MCF 10A (cell line): ENCODE measurements around the gene KCNT2. TPM values are rescaled to one million over a fixed set of nuclear protein-coding genes. Genes with fewer than 3 reads are reported as not detected.

Experiments used
- BruUV-seq: library from RNA; stranded (reverse); fragments of 400-500 nt; replicated peaks from 2 replicates; lab custom pipeline; 2021; lab: Mats Ljungman, UMichigan
- CTCF ChIA-PET: fragments of 300-600 bp; sonication (Branson Sonifier 250); formaldehyde crosslinking; extraction: SDS; loops from one replicate; lab custom pipeline; 2021; ENCODE audit warnings: antibody characterized with exemption, inconsistent platforms; lab: Yijun Ruan, JAX
- POLR2A ChIA-PET: fragments of 300-600, 350-650 bp; sonication (Branson Sonifier 250); formaldehyde crosslinking; extraction: SDS; loops from one replicate; lab custom pipeline; 2020; ENCODE audit warnings: antibody characterized with exemption, inconsistent platforms; lab: Yijun Ruan, JAX
- DNase-seq: peaks from one replicate; pipeline ENCODE4 v3.0.0-alpha.2; 2018; ENCODE audit not compliant: unreplicated experiment
- H3K27ac Mint-ChIP-seq: one replicate; pipeline ENCODE4 v1.8.0; 2022; ENCODE audit warnings: mild to moderate bottlenecking, low read depth, mixed read lengths; ENCODE audit not compliant: unreplicated experiment
- H3K27me3 Mint-ChIP-seq: one replicate; pipeline ENCODE4 v1.8.0; 2022; ENCODE audit warnings: mixed read lengths; ENCODE audit not compliant: insufficient read depth, unreplicated experiment
- H3K36me3 Mint-ChIP-seq: one replicate; pipeline ENCODE4 v1.8.0; 2022; ENCODE audit warnings: mild to moderate bottlenecking, moderate library complexity, mixed read lengths; ENCODE audit not compliant: insufficient read depth, unreplicated experiment
- H3K4me1 Mint-ChIP-seq: one replicate; pipeline ENCODE4 v1.8.0; 2022; ENCODE audit warnings: mixed read lengths; ENCODE audit not compliant: insufficient read depth, unreplicated experiment
- H3K4me3 Mint-ChIP-seq: one replicate; pipeline ENCODE4 v1.8.0; 2022; ENCODE audit warnings: mild to moderate bottlenecking, moderate library complexity, mixed read lengths; ENCODE audit not compliant: unreplicated experiment
- H3K9me3 Mint-ChIP-seq: one replicate; pipeline ENCODE4 v1.8.0; 2022; ENCODE audit warnings: mixed read lengths; ENCODE audit not compliant: unreplicated experiment
- CTCF ChIP-seq: fragments of 200-600 bp; IDR thresholded peaks from one replicate; pipeline ENCODE4 v1.8.0; 2022; ENCODE audit warnings: antibody characterized with exemption, mild to moderate bottlenecking; ENCODE audit not compliant: unreplicated experiment
- intact Hi-C: fragments of 100-400 bp; cut with micrococcal nuclease; formaldehyde crosslinking; loops from 2 replicates; pipeline ENCODE4 v1.14.1; 2022
- total RNA-seq: library from RNA; stranded (reverse); gene quantifications from 2 replicates; pipeline ENCODE4 v1.2.3, GENCODE V29; 2022

KCNT2 gene
- total RNA-seq, 1 experiment from 2014 or later, result 1.5 TPM

DNA sequence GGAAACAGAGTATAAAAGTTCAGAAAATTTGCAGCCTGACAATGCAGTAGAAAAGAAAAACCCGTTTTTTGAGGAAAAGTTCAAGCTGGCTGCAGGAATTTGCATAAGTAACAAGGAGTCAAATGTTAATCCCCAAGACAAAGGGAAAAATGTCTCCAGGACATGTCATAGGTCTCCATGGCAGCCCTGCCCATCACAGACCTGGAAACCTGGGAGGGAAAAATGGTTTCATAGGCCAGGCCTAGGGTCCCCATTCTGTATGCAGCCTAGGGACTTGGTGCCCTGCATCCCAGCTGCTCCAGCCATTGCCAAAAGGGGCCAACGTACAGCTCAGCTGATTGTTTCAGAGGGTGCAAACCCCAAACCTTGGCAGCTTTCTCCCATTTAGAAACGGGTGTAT lies 3.6 kb upstream of the KCNT2 start:
- ChIA-PET CTCF (interaction anchor here (0.6 to 0.8 kb wide), 2 partner anchors 11 to 472 kb away, joined by 3 read pairs; no protein-coding TSS in a partner anchor), POLR2A (interaction anchor here (0.7 kb wide), 1 partner anchor 9 kb away, joined by 3 read pairs; no protein-coding TSS in a partner anchor)
- no peak for DNase-seq
- Mint-ChIP-seq H3K9me3 (no peaks in the 10 kb centered on the region), H3K4me3 (no peak overlapping the region), H3K36me3 (no peaks in the 10 kb centered on the region), H3K27ac (no peak overlapping the region), H3K4me1 (no peaks in the 10 kb centered on the region), H3K27me3 (no peaks in the 10 kb centered on the region)
- BruUV-seq, result no TSS peak
- no peak for TF ChIP-seq CTCF
- intact Hi-C loops, result no loop called here

DNA sequence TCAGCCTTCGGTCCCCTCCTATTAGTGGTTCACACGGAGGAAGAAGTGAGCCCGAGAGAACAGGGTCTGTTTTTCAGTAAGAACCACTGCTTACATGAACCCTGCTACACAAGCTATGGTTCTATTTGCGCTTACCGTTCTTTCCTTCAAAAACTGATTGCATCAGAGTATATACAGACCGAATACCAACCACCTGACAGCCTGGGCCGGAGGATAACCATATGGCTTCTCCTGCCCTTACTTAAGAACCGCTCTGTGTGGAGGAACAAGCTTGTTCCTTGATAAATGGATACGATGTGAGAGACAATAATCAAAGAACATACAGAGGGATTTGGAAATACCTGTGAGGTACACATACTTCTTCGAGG lies 1.1 kb upstream of the KCNT2 start:
- no peaks in the 10 kb centered on the region for H3K27me3 Mint-ChIP-seq
- H3K9me3 Mint-ChIP-seq, result no peaks in the 10 kb centered on the region
- BruUV-seq, result no TSS peak
- no peak overlapping the region for H3K27ac Mint-ChIP-seq
- H3K4me1 Mint-ChIP-seq, result no peaks in the 10 kb centered on the region
- ChIA-PET CTCF (interaction anchor here (0.6 to 1.0 kb wide), 2 partner anchors 31 to 726 kb away, joined by 3 read pairs; no protein-coding TSS in a partner anchor), POLR2A (no interaction called here)
- intact Hi-C loops, result no loop called here
- no peak overlapping the region for H3K4me3 Mint-ChIP-seq
- H3K36me3 Mint-ChIP-seq, result no peaks in the 10 kb centered on the region
- no peak for TF ChIP-seq CTCF
- DNase-seq, result no peak

GRCh38 chr1:196607981-196608380 lies 259 bp downstream of the KCNT2 start:
- ChIA-PET CTCF (no interaction called here), POLR2A (no interaction called here)
- DNase-seq, result no peak
- TF ChIP-seq CTCF, result no peak
- H3K27me3 Mint-ChIP-seq, result no peaks in the 10 kb centered on the region
- H3K27ac Mint-ChIP-seq, result peak overlapping the region; percentile 37
- no peaks in the 10 kb centered on the region for H3K4me1 Mint-ChIP-seq
- H3K4me3 Mint-ChIP-seq, result peak overlapping the region; percentile 73
- H3K9me3 Mint-ChIP-seq, result no peaks in the 10 kb centered on the region
- no peaks in the 10 kb centered on the region for H3K36me3 Mint-ChIP-seq
- no TSS peak for BruUV-seq
- intact Hi-C loops, result no loop called here

DNA sequence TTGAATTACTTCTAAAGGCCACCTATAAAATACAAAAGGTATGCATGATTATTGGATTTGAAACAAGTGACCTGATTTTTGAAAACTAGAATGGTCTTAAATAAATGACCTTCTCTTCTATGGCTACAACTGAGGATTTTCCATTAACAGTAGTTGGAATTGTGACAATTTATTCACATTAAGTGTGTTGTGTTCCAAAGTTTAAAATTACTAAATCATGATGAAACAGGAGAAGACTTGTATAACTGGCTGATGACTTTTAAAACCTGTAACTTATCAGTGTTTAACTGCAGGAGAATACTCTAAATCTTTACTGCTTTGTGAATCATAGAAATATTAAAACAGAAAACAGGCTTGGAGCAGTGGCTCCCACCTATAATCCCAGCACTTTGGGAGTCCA lies 4.6 kb downstream of the KCNT2 start:
- no peaks in the 10 kb centered on the region for H3K27me3 Mint-ChIP-seq
- no peaks in the 10 kb centered on the region for H3K4me1 Mint-ChIP-seq
- ChIA-PET POLR2A (no interaction called here), CTCF (no interaction called here)
- no TSS peak for BruUV-seq
- no peak overlapping the region for H3K4me3 Mint-ChIP-seq
- H3K36me3 Mint-ChIP-seq, result no peaks in the 10 kb centered on the region
- TF ChIP-seq CTCF, result no peak
- DNase-seq, result no peak
- no peaks in the 10 kb centered on the region for H3K9me3 Mint-ChIP-seq
- intact Hi-C loops, result no loop called here
- H3K27ac Mint-ChIP-seq, result no peak overlapping the region
